Measurements from ENCODE around the gene NDUFS7.
"Not testable (repeated sequence)": the region's sequence is repeated elsewhere in the genome, so short reads cannot be mapped to it uniquely, and the experiment has no call there.

NDUFS7 gene

GRCh38 chr19:1437609-1438008 is 53.9 kb downstream of the NDUFS7 start:
- H3K36me3 ChIP-seq (ENCODE audit: control insufficient read depth, insufficient read depth, low read length), result peaks cover 57% of the 10 kb centered on the region
- H3K4me1 ChIP-seq (ENCODE audit: control insufficient read depth, insufficient read depth, low read length), result no peaks in the 10 kb centered on the region
- H3K4me3 ChIP-seq (ENCODE audit: low read depth, low read length), result peak overlapping the region; percentile 26
- no peak overlapping the region for H3K9ac ChIP-seq (ENCODE audit: low read depth, low read length)
- no peaks in the 10 kb centered on the region for H3K27me3 ChIP-seq (ENCODE audit: control insufficient read depth, insufficient read depth, low read length)
- no peaks in the 10 kb centered on the region for H3K9me3 ChIP-seq (ENCODE audit: control insufficient read depth, insufficient read depth, low read length)

- Histone ChIP-seq H3K4me3 (ENCODE audit: low read depth, low read length) (peak within 1 kb of the TSS; percentile 89), H3K9ac (ENCODE audit: low read depth, low read length) (peak within 1 kb of the TSS; percentile 98), H3K36me3 (ENCODE audit: control insufficient read depth, insufficient read depth, low read length) (peaks cover 51% of the 10 kb centered on the region), H3K4me1 (ENCODE audit: control insufficient read depth, insufficient read depth, low read length) (no peaks in the 10 kb centered on the region), H3K9me3 (ENCODE audit: control insufficient read depth, insufficient read depth, low read length) (no peaks in the 10 kb centered on the region), H3K27me3 (ENCODE audit: control insufficient read depth, insufficient read depth, low read length) (no peaks in the 10 kb centered on the region)
Observed at GRCh38 chr19:1438035-1438932, 54.6 kb downstream of the NDUFS7 start, which contains the start of gene RPS15. RPS15 (plus strand) TSS chr19:1438396; CDS start chr19:1438426, 30 bp downstream.

GRCh38 chr19:1438933-1439354 is 55.2 kb downstream of the NDUFS7 start:
- H3K9ac ChIP-seq (ENCODE audit: low read depth, low read length), result peak overlapping the region; percentile 98
- H3K36me3 ChIP-seq (ENCODE audit: control insufficient read depth, insufficient read depth, low read length), result peaks cover 44% of the 10 kb centered on the region
- no peaks in the 10 kb centered on the region for H3K27me3 ChIP-seq (ENCODE audit: control insufficient read depth, insufficient read depth, low read length)
- no peaks in the 10 kb centered on the region for H3K9me3 ChIP-seq (ENCODE audit: control insufficient read depth, insufficient read depth, low read length)
- peak overlapping the region; percentile 89 for H3K4me3 ChIP-seq (ENCODE audit: low read depth, low read length)
- H3K4me1 ChIP-seq (ENCODE audit: control insufficient read depth, insufficient read depth, low read length), result peaks cover 1% of the 10 kb centered on the region

- Histone ChIP-seq H3K36me3 (ENCODE audit: control insufficient read depth, insufficient read depth, low read length) (peaks cover 36% of the 10 kb centered on the region), H3K4me3 (ENCODE audit: low read depth, low read length) (peak overlapping the region; percentile 89), H3K9ac (ENCODE audit: low read depth, low read length) (peak overlapping the region; percentile 98)
- H3K27me3 ChIP-seq (ENCODE audit: control insufficient read depth, insufficient read depth, low read length); H3K4me1 ChIP-seq (ENCODE audit: control insufficient read depth, insufficient read depth, low read length); H3K9me3 ChIP-seq (ENCODE audit: control insufficient read depth, insufficient read depth, low read length): not testable (repeated sequence)
Observed at GRCh38 chr19:1439525-1440417, 56.1 kb downstream of the NDUFS7 start.

- H3K36me3 ChIP-seq (ENCODE audit: control insufficient read depth, insufficient read depth, low read length), result peaks cover 34% of the 10 kb centered on the region
- no peaks in the 10 kb centered on the region for H3K27me3 ChIP-seq (ENCODE audit: control insufficient read depth, insufficient read depth, low read length)
- H3K4me3 ChIP-seq (ENCODE audit: low read depth, low read length), result no peak overlapping the region
- peaks cover 3% of the 10 kb centered on the region for H3K4me1 ChIP-seq (ENCODE audit: control insufficient read depth, insufficient read depth, low read length)
- H3K9me3 ChIP-seq (ENCODE audit: control insufficient read depth, insufficient read depth, low read length), result no peaks in the 10 kb centered on the region
- H3K9ac ChIP-seq (ENCODE audit: low read depth, low read length), result no peak overlapping the region
Observed at GRCh38 chr19:1440418-1440801, 56.7 kb downstream of the NDUFS7 start.

GRCh38 chr19:1441022-1441426 is 57.3 kb downstream of the NDUFS7 start:
- H3K9ac ChIP-seq (ENCODE audit: low read depth, low read length), result no peak overlapping the region
- H3K36me3 ChIP-seq (ENCODE audit: control insufficient read depth, insufficient read depth, low read length), result peaks cover 30% of the 10 kb centered on the region
- H3K9me3 ChIP-seq (ENCODE audit: control insufficient read depth, insufficient read depth, low read length), result no peaks in the 10 kb centered on the region
- H3K4me1 ChIP-seq (ENCODE audit: control insufficient read depth, insufficient read depth, low read length), result peaks cover 3% of the 10 kb centered on the region
- no peak overlapping the region for H3K4me3 ChIP-seq (ENCODE audit: low read depth, low read length)
- H3K27me3 ChIP-seq (ENCODE audit: control insufficient read depth, insufficient read depth, low read length), result no peaks in the 10 kb centered on the region

GRCh38 chr19:1441677-1442438 is 58.2 kb downstream of the NDUFS7 start:
- Histone ChIP-seq H3K4me1 (ENCODE audit: control insufficient read depth, insufficient read depth, low read length) (peaks cover 3% of the 10 kb centered on the region), H3K36me3 (ENCODE audit: control insufficient read depth, insufficient read depth, low read length) (peaks cover 30% of the 10 kb centered on the region), H3K4me3 (ENCODE audit: low read depth, low read length) (no peak overlapping the region)

More at GRCh38 chr19:1441677-1442438, 58.2 kb downstream of the NDUFS7 start:
- Histone ChIP-seq H3K27me3 (ENCODE audit: control insufficient read depth, insufficient read depth, low read length) (peaks cover 3% of the 10 kb centered on the region), H3K9ac (ENCODE audit: low read depth, low read length) (no peak overlapping the region), H3K9me3 (ENCODE audit: control insufficient read depth, insufficient read depth, low read length) (no peaks in the 10 kb centered on the region)
